HepG2 (cell line): ENCODE measurements around the gene ACTR3. TPM values are rescaled to one million over a fixed set of nuclear protein-coding genes. Genes with fewer than 3 reads are reported as not detected.

Experiments used
- ARID4A ChIP-seq: sonication (generic); formaldehyde crosslinking; IDR thresholded peaks from 2 replicates; pipeline ENCODE4 v1.5.0; 2020; ENCODE audit warnings: mild to moderate bottlenecking, missing genetic modification reagents, borderline replicate concordance
- ELF4 ChIP-seq: sonication (generic); formaldehyde crosslinking; IDR thresholded peaks from 2 replicates; pipeline ENCODE4 v1.5.0; 2020; ENCODE audit warnings: missing genetic modification reagents, mild to moderate bottlenecking, moderate library complexity, borderline replicate concordance
- EP300 ChIP-seq, 3 experiments: sonication (generic) in 1 of 3; formaldehyde crosslinking in 1 of 3; IDR thresholded peaks; 2 replicates each; pipeline versions ENCODE4 v1.5.1 to v1.6.1; 2011 to 2020; ENCODE audit warnings: low read depth in 2 of 3, low read length in 2 of 3, borderline replicate concordance in 1 of 3, improper control_type of control experiment in 1 of 3, mild to moderate bottlenecking in 1 of 3, missing genetic modification reagents in 1 of 3, moderate library complexity in 1 of 3
- ETS1 ChIP-seq: sonication (generic); formaldehyde crosslinking; IDR thresholded peaks from 2 replicates; pipeline ENCODE4 v1.4.0; 2020; ENCODE audit warnings: missing genetic modification reagents
- HDAC1 ChIP-seq: sonication (generic); formaldehyde crosslinking; IDR thresholded peaks from 2 replicates; pipeline ENCODE4 v1.5.1; 2020; ENCODE audit warnings: mild to moderate bottlenecking, missing genetic modification reagents
- ISL2 ChIP-seq: sonication (generic); formaldehyde crosslinking; IDR thresholded peaks from 2 replicates; pipeline ENCODE4 v1.5.0; 2020; ENCODE audit warnings: missing genetic modification reagents
- NFIB ChIP-seq: sonication (generic); formaldehyde crosslinking; IDR thresholded peaks from 2 replicates; pipeline ENCODE4 v1.9.0; 2021; ENCODE audit warnings: missing genetic modification reagents, mild to moderate bottlenecking, borderline replicate concordance
- PAF1 ChIP-seq: IDR thresholded peaks from 2 replicates; pipeline ENCODE4 v1.6.1; 2016; ENCODE audit warnings: missing genetic modification reagents, missing compliant biosample characterization
- PHF5A ChIP-seq: IDR thresholded peaks from one replicate; pipeline ENCODE4 v1.6.1; 2018; ENCODE audit warnings: low read depth, missing genetic modification reagents; ENCODE audit not compliant: unreplicated experiment
- SSRP1 ChIP-seq: IDR thresholded peaks from 2 replicates; pipeline ENCODE4 v1.6.1; 2016; ENCODE audit warnings: control low read depth
- TIGD3 ChIP-seq: sonication (generic); formaldehyde crosslinking; IDR thresholded peaks from 2 replicates; pipeline ENCODE4 v1.5.1; 2020; ENCODE audit warnings: mild to moderate bottlenecking, missing genetic modification reagents, borderline replicate concordance
- WIZ ChIP-seq: sonication (generic); formaldehyde crosslinking; IDR thresholded peaks from 2 replicates; pipeline ENCODE4 v1.5.1; 2020; ENCODE audit warnings: mild to moderate bottlenecking, missing genetic modification reagents
- ZBTB2 ChIP-seq: sonication (generic); formaldehyde crosslinking; IDR thresholded peaks from 2 replicates; pipeline ENCODE4 v1.8.0; 2022; ENCODE audit warnings: low read depth, missing genetic modification reagents
- ZFY ChIP-seq: sonication (generic); formaldehyde crosslinking; IDR thresholded peaks from 2 replicates; pipeline ENCODE4 v1.4.0; 2020; ENCODE audit warnings: missing genetic modification reagents
- ZNF275 ChIP-seq: sonication (generic); formaldehyde crosslinking; IDR thresholded peaks from 2 replicates; pipeline ENCODE4 v1.8.0; 2022; ENCODE audit warnings: missing genetic modification reagents, mild to moderate bottlenecking, inconsistent platforms, borderline replicate concordance
- ZNF549 ChIP-seq: sonication (generic); formaldehyde crosslinking; IDR thresholded peaks from 2 replicates; pipeline ENCODE4 v1.5.0; 2020; ENCODE audit warnings: missing genetic modification reagents
- polyA plus RNA-seq, 8 experiments: library from polyadenylated mRNA; depleted of rRNA in 3 of 8; stranded (reverse) in 7 of 8; unstranded in 1 of 8; fragments of >200 nt; fragmentation: Illumina TruSeq in 4 of 8; extraction: Trizol in 4 of 8; gene quantifications; 2 replicates each; pipeline versions ENCODE4 v1.2.1 to v1.2.3, GENCODE V29; 2011 to 2016; ENCODE audit warnings: low read depth in 4 of 8, missing spikeins in 1 of 8, mixed read lengths in 1 of 8; ENCODE audit not compliant: insufficient read depth in 1 of 8
- total RNA-seq, 5 experiments: library from RNA; depleted of rRNA; stranded (reverse); fragments of >200 nt; fragmentation: Illumina TruSeq; extraction: Trizol; gene quantifications; 2 replicates each; pipeline ENCODE4 v1.2.3, GENCODE V29; 2016; ENCODE audit warnings: low read depth in 1 of 5

The ACTR3 gene
- total and polyA plus RNA-seq, 2 of the 13 experiments (the other 11 are each of a cell fraction or from before 2014, with no cell fraction given): 123 to 225 TPM

- TF ChIP-seq ARID4A (CRISPR knock-in tag) (peak; percentile 63; the same call in 1 of the 2 replicates), ZNF549 (CRISPR knock-in tag) (no peak), PAF1 (CRISPR knock-in tag) (no peak), SSRP1 (CRISPR knock-in tag) (no peak; the same call in 1 of the 2 replicates), PHF5A (CRISPR knock-in tag) (peak; percentile 44), TIGD3 (CRISPR knock-in tag) (no peak), WIZ (CRISPR knock-in tag) (peak; percentile 53; the same call in 1 of the 2 replicates), ZNF275 (CRISPR knock-in tag) (peak; percentile 66; the same call in 1 of the 2 replicates), ZFY (CRISPR knock-in tag) (peak; percentile 71; the same call in 1 of the 2 replicates), ISL2 (CRISPR knock-in tag) (no peak), ELF4 (0 out of 2 replicates have a peak, but pooled peaks have one; percentile 74), ZBTB2 (CRISPR knock-in tag) (no peak), ETS1 (no peak), HDAC1 (0 out of 2 replicates have a peak, but pooled peaks have one; percentile 30), NFIB (CRISPR knock-in tag) (peak; percentile 94), EP300 (IDR thresholded peaks at IDR 0.05; ENCODE audit: low read depth in 2 of 2, low read length in 2 of 2) (peak in 1 of 2 experiments; percentile 51; a peak in 1 of 4 replicates), EP300 (CRISPR knock-in tag; IDR thresholded peaks at IDR 0.05; ENCODE audit: borderline replicate concordance) (peak; percentile 27; the same call in 1 of the 2 replicates)
These were observed 13.1 kb upstream of the ACTR3 start (continued) for GRCh38 chr2:113876503-113877387.
